A204.1 (cell line): ENCODE data around the gene GLYR1.

Source experiments
- FAIRE-seq: peaks from 2 replicates; lab custom pipeline; 2012; peaks lifted over from hg19 to GRCh38; lab: Jason Lieb, UNC

GLYR1 gene

GRCh38 chr16:4847774-4848587, 893 bp upstream of the GLYR1 start:
- no peak for FAIRE-seq

GRCh38 chr16:4846503-4846900, 586 bp downstream of the GLYR1 start:
- FAIRE-seq: no peak

GRCh38 chr16:4840984-4841383, 6.1 kb downstream of the GLYR1 start:
- FAIRE-seq: no peak

- FAIRE-seq: no peak
Observed at GRCh38 chr16:4839942-4840341, 7.1 kb downstream of the GLYR1 start.

GRCh38 chr16:4837733-4838501, 9.2 kb downstream of the GLYR1 start:
- no peak for FAIRE-seq

GRCh38 chr16:4836727-4837126, 10.4 kb downstream of the GLYR1 start:
- FAIRE-seq: no peak

GRCh38 chr16:4833584-4833983, 13.5 kb downstream of the GLYR1 start:
- no peak for FAIRE-seq

DNA sequence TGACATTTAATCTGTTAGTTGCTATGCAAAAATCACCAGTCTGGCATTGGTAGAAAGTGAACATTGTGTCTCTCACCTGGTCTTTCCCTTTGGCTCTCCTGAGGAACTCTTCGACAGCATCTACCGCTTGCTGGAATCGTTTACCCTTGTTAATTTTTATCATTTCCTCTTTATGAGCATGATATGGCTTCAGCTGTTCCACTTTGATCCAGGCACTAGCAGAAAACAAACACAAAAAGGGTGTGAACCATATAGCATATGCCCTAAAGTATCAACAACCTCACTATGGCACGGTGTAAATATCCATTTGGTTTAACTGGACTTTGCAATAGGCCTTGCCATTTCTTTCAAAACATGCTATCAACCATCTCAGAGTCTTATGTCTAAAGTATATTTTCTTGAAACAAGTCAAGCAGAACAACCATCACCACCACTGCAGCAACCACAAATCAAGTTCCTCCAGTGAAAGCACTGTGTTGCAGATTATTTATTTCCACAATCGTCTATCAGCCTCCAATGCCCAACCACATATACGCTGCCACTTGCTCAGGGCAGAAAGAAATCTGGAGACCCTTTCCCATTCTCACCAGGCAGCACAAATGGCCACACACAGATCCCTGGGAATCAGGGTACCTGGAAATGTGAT, 14.3 kb downstream of the GLYR1 start:
- FAIRE-seq: no peak

DNA sequence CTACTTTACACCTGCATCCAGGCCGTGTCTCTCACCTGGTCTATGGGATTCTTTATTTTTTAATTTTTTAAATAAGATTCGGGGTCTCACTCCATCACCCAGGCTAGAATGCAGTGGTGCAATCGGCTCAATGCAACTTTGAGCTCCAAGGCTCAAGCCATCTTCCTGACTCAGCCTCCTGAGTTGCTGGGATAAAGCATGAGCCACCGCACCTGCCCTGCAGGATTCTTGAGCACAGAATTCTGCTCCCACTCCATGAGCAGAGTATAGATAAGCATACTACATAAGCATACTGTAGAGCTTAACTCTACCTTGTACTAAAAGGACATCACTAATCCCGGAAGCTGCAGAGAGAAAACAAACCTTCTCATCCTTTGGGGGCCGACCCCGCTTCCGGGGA, 15.5 kb downstream of the GLYR1 start:
- FAIRE-seq: no peak

- FAIRE-seq: no peak
Observed at GRCh38 chr16:4830408-4830807, 16.7 kb downstream of the GLYR1 start.

DNA sequence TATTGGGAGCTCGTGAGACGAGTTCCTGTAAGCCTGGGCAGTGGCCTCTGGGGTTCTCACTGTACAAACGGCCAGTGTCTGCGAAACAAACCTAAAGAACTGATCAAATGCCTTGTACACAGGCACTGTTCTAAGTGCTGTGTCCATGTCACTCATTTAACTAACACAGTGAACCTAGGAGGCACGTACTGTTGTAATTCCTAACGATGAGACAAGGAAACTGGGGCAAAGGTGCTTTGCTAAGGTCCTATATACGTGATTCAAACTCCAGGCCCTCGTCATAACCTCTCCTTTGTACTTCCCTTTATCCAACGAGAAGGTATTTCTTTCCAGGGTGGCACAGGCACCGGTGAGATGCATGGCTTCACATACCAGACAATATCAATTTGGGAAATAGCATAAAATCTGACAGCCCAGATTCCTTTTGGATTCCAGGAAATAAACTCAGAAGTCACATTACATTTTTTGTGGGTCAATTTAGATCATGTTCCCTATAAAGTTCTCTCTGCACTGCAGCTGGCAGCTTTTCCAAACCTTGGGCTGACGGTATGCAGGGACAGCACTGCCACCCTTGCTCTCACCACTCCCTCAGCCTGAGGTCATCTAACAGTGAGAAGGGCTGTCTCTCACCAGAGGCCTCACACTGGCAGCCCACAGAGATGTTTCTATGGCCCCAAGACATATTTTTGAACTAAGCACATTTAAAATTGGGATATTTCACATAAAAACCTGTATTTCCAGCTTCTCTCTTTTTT, 18.3 kb downstream of the GLYR1 start:
- FAIRE-seq: no peak

DNA sequence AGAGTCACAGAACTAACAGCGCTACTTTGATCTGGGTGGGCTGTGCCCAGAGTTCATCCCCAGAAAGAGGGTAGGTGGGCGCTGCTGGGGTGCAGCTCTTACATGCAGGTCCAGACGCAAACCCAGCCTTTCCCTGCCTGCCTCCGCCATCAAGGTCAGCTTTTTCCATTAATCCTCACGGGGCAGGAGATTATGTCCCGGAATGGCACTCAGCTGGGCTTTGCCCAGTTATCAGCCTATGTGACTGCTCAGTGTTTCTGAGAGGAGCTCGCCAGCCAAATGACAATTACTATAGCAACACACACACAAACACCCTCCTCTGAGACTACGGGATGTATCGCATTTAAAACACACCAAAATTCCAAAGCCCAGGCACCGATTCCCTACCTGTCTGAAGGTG, 20.1 kb downstream of the GLYR1 start:
- no peak for FAIRE-seq

DNA sequence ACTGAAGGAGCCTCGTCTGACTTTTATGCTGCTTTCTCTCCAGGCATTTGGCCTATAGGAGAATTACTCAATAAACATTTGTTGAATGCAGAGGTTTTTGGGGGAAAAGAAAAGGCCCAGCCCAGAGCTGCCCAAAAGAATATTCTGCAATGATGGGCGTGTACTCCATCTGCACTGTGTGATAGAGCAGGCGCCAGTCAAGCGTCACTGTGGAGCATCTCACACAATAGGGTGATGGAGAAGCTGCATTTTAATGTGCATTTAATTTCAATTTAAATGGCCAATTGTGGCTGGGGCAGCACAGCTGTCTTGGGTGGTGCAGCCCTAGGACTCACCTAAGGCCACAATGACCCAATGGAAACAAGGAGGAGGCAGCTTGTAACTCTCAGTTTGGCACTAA, 20.6 kb downstream of the GLYR1 start:
- FAIRE-seq: no peak

GRCh38 chr16:4825196-4825595, 21.9 kb downstream of the GLYR1 start:
- FAIRE-seq: no peak

- FAIRE-seq: no peak
Observed at GRCh38 chr16:4820652-4821051, 26.4 kb downstream of the GLYR1 start.

GRCh38 chr16:4814542-4815173, 32.4 kb downstream of the GLYR1 start:
- FAIRE-seq: no peak

DNA sequence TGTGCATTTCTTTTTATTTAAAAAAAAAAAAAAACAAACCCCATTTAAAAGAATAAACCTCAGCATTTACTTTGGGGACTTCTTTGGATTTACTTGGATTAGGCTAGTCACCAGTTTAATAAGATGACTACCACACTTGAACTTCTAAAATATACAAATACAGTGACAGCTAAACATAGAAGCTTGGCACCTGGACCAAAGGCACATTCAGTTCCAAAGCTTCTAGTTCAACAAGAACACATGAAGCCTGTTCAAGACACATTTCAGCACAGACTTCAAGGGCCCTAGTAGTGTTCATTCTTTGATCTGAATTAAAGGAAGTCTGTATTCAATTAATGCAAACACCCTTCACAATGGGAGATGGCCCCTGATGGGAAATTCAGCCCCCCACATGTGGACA, 33.0 kb downstream of the GLYR1 start:
- no peak for FAIRE-seq

GRCh38 chr16:4813251-4814003, 33.7 kb downstream of the GLYR1 start:
- no peak for FAIRE-seq

GRCh38 chr16:4811773-4812172, 35.3 kb downstream of the GLYR1 start:
- FAIRE-seq: no peak

GRCh38 chr16:4811242-4811641, 35.8 kb downstream of the GLYR1 start:
- FAIRE-seq: no peak

- FAIRE-seq: no peak
Observed at GRCh38 chr16:4806280-4806679, 40.8 kb downstream of the GLYR1 start.
